H9 (cell line): ENCODE measurements around the gene LMTK3. TPM values are rescaled to one million over a fixed set of nuclear protein-coding genes. Genes with fewer than 3 reads are reported as not detected.

Experiments used
- DNase-seq: peaks from one replicate; pipeline ENCODE4 v3.0.0-alpha.2; 2017
- H2AFZ ChIP-seq: one replicate; pipeline ENCODE4 v1.6.1; 2013; ENCODE audit warnings: mild to moderate bottlenecking, low read length, control low read depth, moderate library complexity
- H2AK5ac ChIP-seq: 2 replicates; pipeline ENCODE4 v1.6.1; 2013; ENCODE audit warnings: low read length, control low read depth, mixed read lengths; ENCODE audit not compliant: insufficient read length
- H2BK120ac ChIP-seq: one replicate; pipeline ENCODE4 v1.6.1; 2013; ENCODE audit warnings: low read depth, mild to moderate bottlenecking, low read length, control low read depth, inconsistent platforms; ENCODE audit not compliant: poor library complexity, severe bottlenecking
- H2BK12ac ChIP-seq: 2 replicates; pipeline ENCODE4 v1.6.1; 2013; ENCODE audit warnings: low read length, control low read depth, mixed read lengths, low read depth; ENCODE audit not compliant: insufficient read length
- H2BK15ac ChIP-seq: 2 replicates; pipeline ENCODE4 v1.6.1; 2013; ENCODE audit warnings: low read depth, low read length, control low read depth
- H2BK20ac ChIP-seq: one replicate; pipeline ENCODE4 v1.6.1; 2013; ENCODE audit warnings: low read depth, mild to moderate bottlenecking, low read length, control low read depth, inconsistent platforms; ENCODE audit not compliant: poor library complexity, severe bottlenecking
- H2BK5ac ChIP-seq: 2 replicates; pipeline ENCODE4 v1.6.1; 2013; ENCODE audit warnings: low read length, control low read depth, mixed read lengths; ENCODE audit not compliant: insufficient read length
- H3K14ac ChIP-seq: 2 replicates; pipeline ENCODE4 v1.6.1; 2013; ENCODE audit warnings: low read length, control low read depth; ENCODE audit not compliant: insufficient read depth
- H3K18ac ChIP-seq: 2 replicates; pipeline ENCODE4 v1.6.1; 2013; ENCODE audit warnings: low read depth, mild to moderate bottlenecking, mixed read lengths, low read length, control low read depth; ENCODE audit not compliant: insufficient read length
- H3K23ac ChIP-seq: 2 replicates; pipeline ENCODE4 v1.6.1; 2013; ENCODE audit warnings: low read length, control low read depth, mixed read lengths, low read depth; ENCODE audit not compliant: insufficient read length
- H3K23me2 ChIP-seq: 2 replicates; pipeline ENCODE4 v1.6.1; 2013; ENCODE audit warnings: low read depth, mild to moderate bottlenecking, mixed read lengths, low read length, control low read depth; ENCODE audit not compliant: insufficient read length, poor library complexity, severe bottlenecking
- H3K27ac ChIP-seq: 2 replicates; pipeline ENCODE4 v1.5.1; 2013; ENCODE audit warnings: low read length, control low read depth, mixed read lengths, low read depth; ENCODE audit not compliant: insufficient read length
- H3K27me3 ChIP-seq: 2 replicates; pipeline ENCODE4 v1.6.1; 2013; ENCODE audit warnings: low read length, control low read depth, inconsistent platforms; ENCODE audit not compliant: insufficient read depth
- H3K4ac ChIP-seq: 2 replicates; pipeline ENCODE4 v1.6.1; 2013; ENCODE audit warnings: low read depth, mild to moderate bottlenecking, control low read depth, inconsistent platforms, low read length, moderate library complexity
- H3K4me1 ChIP-seq: 2 replicates; pipeline ENCODE4 v1.6.1; 2013; ENCODE audit warnings: low read length, control low read depth, inconsistent platforms; ENCODE audit not compliant: insufficient read depth
- H3K4me2 ChIP-seq: 2 replicates; pipeline ENCODE4 v1.6.1; 2013; ENCODE audit warnings: low read length, control low read depth, mixed read lengths; ENCODE audit not compliant: insufficient read length, insufficient read depth
- H3K56ac ChIP-seq: 2 replicates; pipeline ENCODE4 v1.6.1; 2013; ENCODE audit warnings: low read depth, mild to moderate bottlenecking, mixed read lengths, low read length, control low read depth; ENCODE audit not compliant: insufficient read length
- H3K79me1 ChIP-seq: 2 replicates; pipeline ENCODE4 v1.6.1; 2013; ENCODE audit warnings: low read depth, mild to moderate bottlenecking, moderate library complexity, low read length, control low read depth, inconsistent platforms; ENCODE audit not compliant: insufficient read depth, poor library complexity, severe bottlenecking
- H3K79me2 ChIP-seq: 2 replicates; pipeline ENCODE4 v1.6.1; 2013; ENCODE audit warnings: low read length, control low read depth, inconsistent platforms; ENCODE audit not compliant: insufficient read depth
- H3K9ac ChIP-seq: 2 replicates; pipeline ENCODE4 v1.6.1; 2013; ENCODE audit warnings: low read length, control low read depth, mixed read lengths; ENCODE audit not compliant: insufficient read length; ENCODE audit errors: extremely low read depth
- H3K9me3 ChIP-seq: one replicate; pipeline ENCODE4 v1.6.1; 2013; ENCODE audit warnings: low read depth, low read length, inconsistent platforms; ENCODE audit not compliant: control insufficient read depth
- H3T11ph ChIP-seq: one replicate; pipeline ENCODE4 v1.6.1; 2013; ENCODE audit warnings: mild to moderate bottlenecking, low read length, control low read depth, inconsistent platforms
- H4K20me1 ChIP-seq: one replicate; pipeline ENCODE4 v1.6.1; 2013; ENCODE audit not compliant: control insufficient read depth, insufficient read length, insufficient read depth
- H4K5ac ChIP-seq: 2 replicates; pipeline ENCODE4 v1.6.1; 2013; ENCODE audit warnings: low read depth, mild to moderate bottlenecking, mixed read lengths, low read length, control low read depth; ENCODE audit not compliant: insufficient read length
- H4K8ac ChIP-seq: replicated peaks from 2 replicates; pipeline ENCODE4 v1.6.1; 2013; ENCODE audit warnings: low read length, control low read depth, mixed read lengths, low read depth; ENCODE audit not compliant: insufficient read length
- H4K91ac ChIP-seq: 2 replicates; pipeline ENCODE4 v1.6.1; 2013; ENCODE audit warnings: low read depth, mild to moderate bottlenecking, moderate library complexity, mixed read lengths, low read length, control low read depth; ENCODE audit not compliant: insufficient read length
- H3K27ac Mint-ChIP-seq, 3 experiments: 2 replicates in 2 of 3; 3 replicates in 1 of 3; pipeline ENCODE4 v1.8.0; 2020 to 2021; ENCODE audit warnings: mixed read lengths in 3 of 3, mild to moderate bottlenecking in 1 of 3, moderate library complexity in 1 of 3
- H3K27me3 Mint-ChIP-seq: 2 replicates; pipeline ENCODE4 v1.8.0; 2021; ENCODE audit warnings: low read depth, mild to moderate bottlenecking, moderate library complexity, mixed read lengths
- H3K36me3 Mint-ChIP-seq, 3 experiments: 2 replicates in 2 of 3; 3 replicates in 1 of 3; pipeline ENCODE4 v1.8.0; 2020 to 2021; ENCODE audit warnings: low read depth in 3 of 3, mixed read lengths in 3 of 3; ENCODE audit not compliant: insufficient read depth in 1 of 3
- H3K4me1 Mint-ChIP-seq, 2 experiments: 2 replicates each; pipeline ENCODE4 v1.8.0; 2020; ENCODE audit warnings: mixed read lengths in 2 of 2
- H3K4me3 Mint-ChIP-seq, 2 experiments: 2 replicates in 1 of 2; 3 replicates in 1 of 2; pipeline ENCODE4 v1.8.0; 2020 to 2021; ENCODE audit warnings: mild to moderate bottlenecking in 2 of 2, mixed read lengths in 2 of 2, moderate library complexity in 1 of 2
- H3K9me3 Mint-ChIP-seq, 2 experiments: 2 replicates in 1 of 2; 3 replicates in 1 of 2; pipeline ENCODE4 v1.8.0; 2020; ENCODE audit warnings: mild to moderate bottlenecking in 2 of 2, mixed read lengths in 2 of 2, moderate library complexity in 1 of 2
- CTCF ChIP-seq: fragments of 200-600 bp; sonication (generic); conservative IDR thresholded peaks from 3 replicates; pipeline ENCODE4 v1.8.0; 2021; ENCODE audit warnings: antibody characterized with exemption, mild to moderate bottlenecking
- WGBS: extraction: QIAGEN DNeasy Blood & Tissue Kit; methylation state at CpG from one replicate; pipeline ENCODE4 v1.1.7; 2013; ENCODE audit warnings: missing lambda C conversion rate, low lambda C conversion rate, mixed read lengths; ENCODE audit not compliant: insufficient read length; ENCODE audit errors: extremely low coverage; 5-methylcytosine and 5-hydroxymethylcytosine counted together
- total RNA-seq: library from RNA; stranded (reverse); gene quantifications from 2 replicates; pipeline ENCODE4 v1.2.1, GENCODE V29; 2021

LMTK3 gene
- total RNA-seq, 1 experiment from 2014 or later: 14.4 TPM

- Histone ChIP-seq H3K4ac (no peak overlapping the region), H3K79me2 (no peaks in the 10 kb centered on the region), H3K23ac (no peak overlapping the region), H3K18ac (no peak overlapping the region), H4K91ac (no peak overlapping the region), H3K56ac (no peak overlapping the region), H3K4me2 (no peak overlapping the region), H3K14ac (no peak overlapping the region), H3K4me1 (no peaks in the 10 kb centered on the region; the same call in 1 of the 2 replicates), H2BK20ac (no peak overlapping the region), H2BK12ac (no peak overlapping the region), H3K27me3 (no peaks in the 10 kb centered on the region), H4K5ac (no peak overlapping the region), H2BK15ac (no peak overlapping the region), H2AK5ac (no peak overlapping the region), H3T11ph (no peak overlapping the region), H2AFZ (no peak overlapping the region), H3K9me3 (no peaks in the 10 kb centered on the region), H3K79me1 (no peaks in the 10 kb centered on the region), H2BK5ac (no peak overlapping the region), H4K8ac (no peak overlapping the region), H4K20me1 (no peaks in the 10 kb centered on the region), H3K9ac (no peak overlapping the region), H3K23me2 (no peaks in the 10 kb centered on the region), H3K27ac (no peak overlapping the region), H2BK120ac (no peak overlapping the region)
- Mint-ChIP-seq H3K27me3 (peaks cover 1% of the 10 kb centered on the region), H3K9me3 (peaks cover 37 to 42% of the 10 kb centered on the region in 2 experiments), H3K27ac (no peak overlapping the region), H3K4me1 (peaks cover 6 to 7% of the 10 kb centered on the region in 2 experiments; a peak in 3 of 4 replicates), H3K36me3 (peaks cover 18 to 30% (median 20%) of the 10 kb centered on the region in 3 experiments), H3K4me3 (no peak overlapping the region)
- WGBS: no CpG with 5 or more reads among the region's 5 CpGs
- no peak for TF ChIP-seq CTCF
- no peak for DNase-seq
Measured at GRCh38 chr19:48524732-48525131, 13.1 kb upstream of the LMTK3 start.
